Measurements from ENCODE around the gene NOL6.

NOL6 gene

GRCh38 chr9:33452828-33453271, 20.9 kb downstream of the NOL6 start:
- peak; percentile 41 for DNase-seq

- DNase-seq: no peak
These were observed 23.0 kb downstream of the NOL6 start for GRCh38 chr9:33450621-33451146.

DNA sequence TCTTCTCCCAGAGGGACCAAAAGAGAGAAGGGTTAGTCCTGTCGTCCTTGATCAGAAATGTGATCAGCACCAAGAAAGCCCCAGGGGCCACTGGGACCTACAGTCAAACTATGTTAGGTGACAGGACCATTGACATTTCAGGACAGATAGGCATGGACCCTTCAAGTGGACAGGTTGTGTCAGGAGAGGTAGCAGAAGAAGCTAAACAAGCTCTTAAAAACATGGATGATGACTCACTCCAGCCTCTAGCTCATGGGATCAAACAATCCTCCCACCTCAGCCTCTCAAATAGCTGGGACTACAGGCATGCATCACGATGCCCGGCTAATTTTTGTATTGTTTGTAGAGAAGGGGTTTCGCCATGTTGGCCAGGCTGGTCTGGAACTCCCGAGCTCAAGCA, 24.0 kb downstream of the NOL6 start:
- DNase-seq: no peak

DNA sequence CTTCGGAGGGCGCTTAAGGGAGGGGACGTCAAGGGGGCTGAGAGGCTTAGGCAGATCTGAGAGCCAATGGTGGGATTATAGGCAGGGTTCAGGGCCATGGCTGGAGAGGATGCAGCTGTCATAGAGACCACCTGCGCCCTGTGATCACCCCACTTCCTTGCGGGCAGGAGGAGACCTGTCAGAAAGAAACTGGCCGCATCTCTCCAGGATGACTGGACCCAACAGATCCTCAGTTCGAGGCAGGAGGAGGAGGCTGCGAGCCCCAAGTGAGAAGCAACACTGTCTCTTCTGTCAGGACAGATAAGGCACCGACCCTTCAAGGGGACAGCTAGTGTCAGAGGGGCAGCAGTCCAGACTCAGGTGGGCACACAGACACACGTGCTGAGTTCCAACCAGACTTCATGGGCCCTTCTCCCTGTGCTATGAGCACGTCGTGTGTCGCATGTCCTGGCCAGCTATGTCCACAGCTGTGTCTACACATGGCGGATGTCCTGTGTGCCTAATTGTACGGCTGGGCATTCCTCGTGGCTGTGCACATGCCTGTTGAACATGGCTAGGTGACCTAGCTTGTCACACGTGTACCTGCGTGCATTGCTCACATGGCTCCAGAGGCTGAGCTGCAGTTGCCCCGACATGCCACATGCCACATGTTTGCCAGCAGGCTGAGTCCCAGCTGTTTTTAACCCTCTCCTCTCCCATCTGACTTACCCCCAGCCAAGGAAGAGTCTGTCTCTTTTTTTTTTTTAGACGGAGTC, 25.7 kb downstream of the NOL6 start:
- DNase-seq: no peak

DNA sequence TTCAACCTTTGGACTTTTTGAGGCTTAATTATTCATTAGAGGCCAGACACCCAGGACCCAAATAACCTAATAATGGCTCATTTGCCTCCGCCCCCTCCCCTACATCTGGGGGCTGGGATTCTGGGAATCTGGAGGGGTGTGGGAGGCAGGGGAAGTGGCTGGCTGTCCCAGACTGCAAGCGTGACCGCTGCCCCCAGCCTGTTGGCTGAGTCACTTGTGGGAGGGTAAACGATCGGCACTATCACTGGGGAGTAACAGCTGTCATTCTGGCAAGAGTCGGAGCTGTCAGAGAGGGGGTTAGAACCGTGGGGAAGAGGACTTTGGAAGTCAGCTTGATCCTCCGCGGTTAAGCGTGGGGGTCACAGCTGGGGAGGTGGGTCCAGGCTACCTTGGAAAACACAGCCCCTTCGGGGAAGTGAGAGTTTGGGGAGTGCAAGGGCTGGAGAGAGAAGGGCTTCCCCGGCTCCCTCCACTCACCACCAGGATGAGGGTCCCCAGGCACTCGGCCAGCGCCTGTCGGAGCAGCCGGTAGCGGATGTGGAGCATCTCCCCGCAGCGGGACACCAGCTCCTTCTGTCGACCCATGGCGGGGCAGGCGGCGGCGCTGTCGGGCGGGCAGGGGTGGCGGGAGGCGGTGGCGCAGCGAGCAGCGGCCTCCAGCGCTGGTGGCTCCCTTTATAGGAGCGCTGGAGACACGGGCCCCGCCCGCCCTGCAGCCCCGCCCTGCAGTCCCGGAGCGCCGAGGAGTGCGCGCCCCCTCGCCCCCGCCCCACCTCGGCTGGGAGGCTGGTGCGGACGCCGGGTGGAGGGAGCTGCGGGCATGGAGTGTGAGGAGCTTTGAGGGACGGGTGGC, 26.6 kb downstream of the NOL6 start, which contains the start of gene AQP3:
TSS of gene AQP3 (minus strand) at position 648 of the 853 bp plus-strand sequence. CDS start at position 585, 63 bp downstream.
- peak; percentile 79 for DNase-seq

DNA sequence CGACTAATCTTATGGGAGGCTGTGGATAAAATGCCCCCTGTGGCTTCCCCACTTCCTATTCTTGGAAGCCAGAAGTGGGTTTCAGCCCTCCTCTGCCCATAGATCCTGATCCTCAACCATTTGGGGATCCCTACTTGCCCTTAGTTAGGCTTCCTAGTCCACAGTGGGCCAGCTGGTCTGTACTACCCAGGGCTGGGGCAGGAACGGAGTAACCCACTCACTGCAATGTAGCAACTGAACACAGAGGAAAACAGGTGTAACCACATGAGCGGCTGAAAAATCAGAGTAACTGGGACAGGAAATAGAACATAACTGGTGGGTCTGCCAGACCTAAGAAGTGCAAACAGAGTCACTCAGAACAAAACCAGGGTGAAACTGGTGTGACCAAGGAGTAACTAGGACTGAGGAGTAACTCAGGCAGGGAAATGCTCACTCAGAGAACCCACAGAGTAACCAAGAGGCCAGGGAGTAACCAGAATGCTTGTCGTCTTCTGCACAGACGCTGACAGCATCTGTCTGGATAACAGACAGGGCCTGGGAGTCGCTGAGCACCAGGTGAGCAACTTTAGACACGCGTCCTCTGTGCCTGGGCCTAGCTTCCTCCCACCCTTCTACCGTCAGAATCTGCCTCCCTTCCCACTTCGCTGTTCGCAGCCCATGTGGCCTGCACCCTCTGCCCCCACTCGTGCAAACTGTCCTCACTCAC, 27.3 kb downstream of the NOL6 start:
- no peak for DNase-seq

DNA sequence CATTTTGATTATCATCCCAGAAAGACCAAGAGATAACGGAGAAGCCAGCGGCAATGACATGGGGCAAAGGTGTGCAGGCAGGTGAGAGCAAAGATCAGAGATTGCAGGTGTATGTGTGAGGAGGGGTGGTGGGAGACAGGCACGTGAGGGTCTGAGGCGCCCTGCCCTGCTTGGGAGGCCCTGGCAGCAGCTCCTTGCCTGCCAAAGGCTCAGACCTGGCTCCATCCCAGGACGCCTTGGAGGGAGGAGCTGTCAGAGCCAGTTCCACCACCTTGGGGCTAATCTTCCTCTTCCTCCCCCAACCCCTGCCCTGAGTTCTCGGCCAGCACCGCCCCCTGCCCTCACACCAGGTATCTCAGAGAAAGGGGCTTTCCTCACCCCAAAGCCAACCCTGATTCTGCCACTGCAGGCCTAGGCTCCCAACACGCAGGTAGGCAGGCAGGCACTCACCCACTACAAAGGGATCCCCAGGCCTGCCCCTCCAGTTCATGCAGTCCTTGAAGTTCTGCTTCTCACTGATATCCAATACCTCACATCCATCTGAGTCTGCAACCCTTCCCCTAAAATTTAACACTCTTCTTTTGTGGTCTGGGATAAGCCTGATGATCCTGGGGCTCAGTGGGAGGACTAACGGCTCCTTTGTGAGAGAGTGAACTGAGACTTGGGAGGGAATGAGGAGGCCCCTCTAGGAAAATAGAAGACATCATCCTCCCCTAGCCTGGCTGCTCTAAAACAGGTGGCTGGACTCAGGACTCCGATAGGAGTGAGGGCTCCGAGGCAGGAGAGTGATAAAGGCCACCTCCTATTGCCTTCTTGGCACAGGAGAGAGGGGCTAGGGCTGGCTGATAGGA, 28.1 kb downstream of the NOL6 start:
- no peak for DNase-seq

DNA sequence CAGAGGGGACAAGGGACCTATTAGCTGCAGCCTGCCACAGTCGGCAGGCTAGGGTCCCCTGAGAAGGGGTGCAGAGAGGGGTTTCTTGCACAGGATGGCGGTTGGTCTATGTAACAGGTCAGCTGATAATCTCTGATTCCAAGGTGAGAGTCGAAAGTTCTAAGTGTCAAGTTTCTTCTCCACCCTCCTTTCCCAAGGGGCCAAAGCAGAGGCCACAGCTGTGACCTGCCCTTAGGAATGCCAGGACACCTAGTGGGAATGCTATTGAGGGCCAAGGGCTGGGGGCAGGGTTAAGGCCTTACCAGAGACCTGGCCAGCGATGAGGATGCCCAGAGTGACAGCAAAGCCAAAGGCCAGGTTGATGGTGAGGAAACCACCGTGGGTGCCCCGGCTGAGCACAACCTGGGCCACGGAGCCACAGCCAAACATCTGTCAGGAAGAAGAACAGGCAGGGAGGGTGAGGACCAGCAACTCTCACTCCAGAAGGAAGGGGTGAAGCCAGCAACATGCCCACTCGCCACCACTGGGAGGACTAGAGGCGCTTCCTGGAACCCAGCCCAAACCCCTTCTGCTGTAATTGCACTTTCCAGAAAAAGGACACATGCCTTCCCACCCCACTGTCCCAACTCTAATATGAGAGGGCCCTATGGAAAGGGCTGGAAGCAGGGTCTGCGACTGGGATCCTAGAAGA, 30.1 kb downstream of the NOL6 start:
- DNase-seq: no peak

GRCh38 chr9:33443047-33443446, 30.7 kb downstream of the NOL6 start:
- no peak for DNase-seq

DNA sequence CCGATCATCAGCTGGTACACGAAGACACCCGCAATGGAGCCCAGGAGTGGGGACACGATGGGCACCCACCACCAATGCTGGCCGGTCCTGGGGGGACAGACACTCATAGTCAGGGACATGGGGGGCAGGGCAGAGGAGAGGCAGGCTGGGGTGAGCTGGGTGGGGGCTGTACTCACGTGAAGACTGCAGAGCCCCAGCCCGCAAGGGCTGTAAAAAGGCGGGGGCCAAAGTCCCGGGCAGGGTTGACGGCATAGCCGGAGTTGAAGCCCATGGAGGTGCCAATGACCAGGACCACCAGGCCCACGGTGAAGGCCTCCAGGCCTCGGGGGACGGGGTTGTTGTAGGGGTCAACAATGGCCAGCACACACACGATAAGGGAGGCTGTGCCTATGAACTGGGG, 31.6 kb downstream of the NOL6 start:
- no peak for DNase-seq

DNA sequence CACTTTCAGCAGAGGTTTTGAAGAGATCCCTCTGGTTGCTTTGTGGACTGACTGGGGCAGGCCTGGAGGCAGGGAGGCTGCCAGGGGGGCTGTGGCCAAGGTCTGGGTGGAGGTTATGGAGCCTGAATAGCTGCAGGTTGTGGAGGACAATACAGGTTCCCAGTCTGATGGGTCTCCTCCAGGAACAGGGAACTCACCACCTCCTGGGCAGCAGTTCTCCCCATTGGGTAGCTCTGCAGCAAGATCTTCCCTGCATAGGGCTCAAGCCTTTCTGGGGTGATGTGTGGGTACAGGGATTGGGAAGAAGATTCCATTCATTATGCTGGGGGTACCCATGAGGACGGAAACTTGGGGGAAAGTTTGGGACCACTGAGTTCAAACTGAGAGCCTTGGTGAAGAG, 33.1 kb downstream of the NOL6 start:
- no peak for DNase-seq

GRCh38 chr9:33440204-33440603, 33.5 kb downstream of the NOL6 start:
- DNase-seq: no peak

GRCh38 chr9:33439731-33440130, 34.0 kb downstream of the NOL6 start:
- DNase-seq: no peak

DNA sequence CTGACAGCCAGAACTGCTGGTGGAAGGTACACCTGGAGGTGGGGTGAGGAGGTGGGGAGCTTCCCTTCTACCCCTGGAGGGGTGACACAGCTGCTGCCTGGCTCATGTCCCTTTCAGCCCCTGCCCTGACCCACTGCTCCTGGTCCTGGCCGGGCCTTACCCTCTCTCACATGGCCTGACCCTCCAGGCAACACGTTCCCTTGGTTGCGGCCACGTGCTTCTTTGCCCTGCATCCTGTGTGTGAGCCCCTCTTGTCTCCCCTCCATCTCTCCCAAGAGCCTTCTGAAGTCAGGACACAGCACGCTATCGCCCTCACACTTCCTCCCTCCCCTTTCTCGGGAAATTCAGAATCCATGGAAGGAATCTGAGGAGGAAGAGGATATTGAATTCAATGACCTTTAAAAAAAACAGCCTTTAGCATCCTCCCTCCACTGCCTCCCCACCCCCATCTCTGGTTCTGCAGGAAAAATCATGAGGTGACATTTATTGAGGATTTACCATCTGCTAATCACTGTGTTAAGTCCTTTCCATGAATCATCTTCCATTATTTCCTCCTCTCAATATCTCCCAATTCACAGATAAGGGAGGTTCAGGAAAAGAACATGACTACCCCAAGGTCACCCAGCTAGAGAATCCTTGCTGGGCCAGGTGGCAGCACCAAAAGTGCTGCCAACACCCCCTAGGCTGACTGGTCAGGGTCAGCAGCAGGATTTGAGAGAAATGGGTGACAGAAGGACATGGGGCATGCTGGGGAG, 34.6 kb downstream of the NOL6 start:
- no peak for DNase-seq

- no peak for DNase-seq
These were observed 35.8 kb downstream of the NOL6 start for GRCh38 chr9:33437898-33438297.

GRCh38 chr9:33437205-33437604, 36.5 kb downstream of the NOL6 start:
- no peak for DNase-seq

- DNase-seq: peak; percentile 17
These were observed 37.3 kb downstream of the NOL6 start for GRCh38 chr9:33436445-33436844.

DNA sequence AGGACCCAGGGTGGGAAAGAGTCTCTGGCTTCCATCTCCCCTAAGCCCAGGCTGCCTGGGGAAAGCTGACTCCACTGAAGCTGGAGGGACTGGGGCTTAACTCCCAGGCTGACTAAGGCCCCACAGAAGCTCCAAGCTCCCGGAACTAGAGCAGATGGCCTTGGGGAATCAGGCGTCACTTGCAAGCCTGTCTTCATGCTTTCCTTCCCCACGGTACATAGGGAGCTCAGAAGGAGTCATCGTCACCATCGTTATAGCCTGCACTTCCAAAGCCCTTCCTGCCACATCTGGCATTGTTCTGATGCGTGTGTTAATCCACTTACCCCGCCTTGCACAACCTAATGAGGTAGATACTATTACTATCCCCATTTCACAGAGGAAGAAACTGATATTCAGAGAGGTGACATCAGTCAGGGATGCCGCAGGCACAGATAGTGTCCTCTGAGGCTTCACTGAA, 37.9 kb downstream of the NOL6 start:
- DNase-seq: no peak

DNA sequence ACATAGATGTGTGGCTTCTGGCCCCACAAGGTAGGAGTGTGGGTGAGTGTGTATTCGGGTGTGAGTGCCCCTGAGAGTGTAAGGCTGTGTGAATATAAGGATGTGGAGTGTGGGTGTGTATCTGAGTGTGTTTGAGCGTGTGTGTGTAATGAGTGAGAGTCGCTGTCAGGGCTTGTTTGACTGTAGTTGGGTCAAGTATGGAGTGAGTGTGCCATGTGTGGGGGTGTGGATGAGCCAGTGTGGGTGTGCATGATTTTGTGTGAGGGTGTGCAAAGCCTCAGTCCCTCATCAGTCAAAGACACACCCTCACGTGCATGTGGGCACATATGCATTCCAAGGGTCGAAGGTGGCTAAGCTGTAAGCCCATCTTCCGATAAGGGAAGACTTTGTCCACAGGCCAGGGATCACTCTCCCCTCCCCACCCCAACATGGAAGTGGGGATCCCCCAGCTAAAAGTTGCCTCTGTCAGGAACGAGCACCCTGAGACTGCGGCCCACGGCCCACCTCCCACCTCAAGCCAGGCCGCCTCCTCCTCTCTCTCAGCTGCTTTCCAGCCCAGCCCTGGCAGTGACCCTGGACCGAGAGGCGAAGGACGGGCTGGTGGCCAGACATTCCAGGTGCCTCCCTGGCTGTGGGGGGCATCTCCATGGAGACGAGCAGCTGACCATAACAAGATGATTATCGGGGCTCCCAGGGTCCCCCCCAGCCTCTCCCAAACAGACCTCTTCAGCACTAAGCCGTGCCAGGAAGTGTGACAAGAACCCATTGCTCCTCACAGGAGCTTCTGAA, 39.2 kb downstream of the NOL6 start:
- no peak for DNase-seq

GRCh38 chr9:33433871-33434270, 39.9 kb downstream of the NOL6 start:
- no peak for DNase-seq
